ENCODE data around the gene SBDS.

The SBDS gene

GRCh38 chr7:66937940-66938339 lies 57.4 kb downstream of the SBDS start:
- DNase-seq (ENCODE audit: low read depth) = no peak

Data from HS-27A (cell line).